H1 (cell line): ENCODE results near the gene DNAJC16. TPM values are rescaled to one million over a fixed set of nuclear protein-coding genes. Genes with fewer than 3 reads are reported as not detected.
A peak's percentile ranks its signal among the peaks of the same experiment; 100 is the strongest.

Source experiments
- CTCF ChIA-PET: fragments of 300-600 bp; sonication (Branson Sonifier 250); formaldehyde crosslinking; loops from one replicate; lab custom pipeline; 2021; ENCODE audit not compliant: partially characterized antibody; lab: Charles Lee
- POLR2A ChIA-PET: fragments of 300-600 bp; sonication (Branson Sonifier 250); formaldehyde crosslinking; loops from one replicate; lab custom pipeline; 2021; ENCODE audit warnings: inconsistent platforms; ENCODE audit not compliant: partially characterized antibody; lab: Charles Lee
- DNase-seq, 2 experiments: peaks; one replicate each; pipeline versions ENCODE4 v3.0.0 to v3.0.0-alpha.2; 2010 to 2022; ENCODE audit warnings: low spot score in 2 of 2, low read depth in 1 of 2, mixed read lengths in 1 of 2
- FAIRE-seq: peaks from 2 replicates; lab custom pipeline; 2011; peaks lifted over from hg19 to GRCh38; lab: Jason Lieb, UNC
- H2AFZ ChIP-seq: 2 replicates; pipeline ENCODE4 v1.8.1; 2012; ENCODE audit warnings: low read length, inconsistent platforms
- H2AK5ac ChIP-seq: 2 replicates; pipeline ENCODE4 v1.6.1; 2013; ENCODE audit warnings: low read depth, low read length
- H2BK120ac ChIP-seq: replicated peaks from 2 replicates; pipeline ENCODE3; 2013; ENCODE audit warnings: low read depth, low read length, inconsistent platforms
- H2BK12ac ChIP-seq: 2 replicates; pipeline ENCODE4 v1.6.1; 2013; ENCODE audit warnings: low read depth, low read length
- H2BK15ac ChIP-seq: 2 replicates; pipeline ENCODE4 v1.6.1; 2013; ENCODE audit warnings: low read length
- H2BK20ac ChIP-seq: 2 replicates; pipeline ENCODE4 v1.6.1; 2013; ENCODE audit warnings: low read length
- H2BK5ac ChIP-seq: 2 replicates; pipeline ENCODE4 v1.6.1; 2013; ENCODE audit warnings: low read depth, low read length
- H3K14ac ChIP-seq: 2 replicates; pipeline ENCODE4 v1.6.1; 2013; ENCODE audit warnings: inconsistent platforms; ENCODE audit not compliant: insufficient read length
- H3K18ac ChIP-seq: 2 replicates; pipeline ENCODE4 v1.6.1; 2013; ENCODE audit warnings: low read length; ENCODE audit errors: extremely low read depth
- H3K23ac ChIP-seq: 2 replicates; pipeline ENCODE4 v1.6.1; 2013; ENCODE audit warnings: inconsistent platforms; ENCODE audit not compliant: insufficient read length
- H3K23me2 ChIP-seq: 2 replicates; pipeline ENCODE4 v1.6.1; 2013; ENCODE audit warnings: low read depth, low read length
- H3K27ac ChIP-seq: 2 replicates; pipeline ENCODE4 v1.6.1; 2011; ENCODE audit warnings: low read depth, low read length, inconsistent platforms
- H3K27me3 ChIP-seq, 4 experiments: replicated peaks in 1 of 4; 1 replicate in 1 of 4; 2 replicates in 3 of 4; pipeline versions ENCODE4 v1.6.1 to v1.8.1; 2011 to 2013; ENCODE audit warnings: low read length in 3 of 4, mild to moderate bottlenecking in 3 of 4, inconsistent platforms in 2 of 4, mixed read lengths in 2 of 4, moderate library complexity in 1 of 4; ENCODE audit not compliant: control insufficient read depth in 3 of 4, insufficient read depth in 3 of 4; ENCODE audit errors: extremely low read depth in 1 of 4
- H3K36me3 ChIP-seq, 4 experiments: 2 replicates each; pipeline versions ENCODE4 v1.6.1 to v1.8.1; 2011 to 2013; ENCODE audit warnings: mild to moderate bottlenecking in 4 of 4, low read length in 3 of 4, moderate library complexity in 2 of 4, control low read depth in 1 of 4, inconsistent platforms in 1 of 4; ENCODE audit not compliant: insufficient read depth in 4 of 4, control insufficient read depth in 2 of 4
- H3K4ac ChIP-seq: replicated peaks from 2 replicates; pipeline ENCODE3; 2013; ENCODE audit warnings: low read length, low read depth, mixed read lengths, inconsistent platforms; ENCODE audit not compliant: insufficient read length
- H3K4me1 ChIP-seq, 4 experiments: replicated peaks in 1 of 4; 1 replicate in 1 of 4; 2 replicates in 3 of 4; pipeline versions ENCODE4 v1.6.1 to v1.8.1; 2011 to 2013; ENCODE audit warnings: low read length in 3 of 4, inconsistent platforms in 2 of 4, mixed read lengths in 1 of 4; ENCODE audit not compliant: insufficient read depth in 4 of 4, control insufficient read depth in 3 of 4
- H3K4me2 ChIP-seq, 2 experiments: 2 replicates each; pipeline versions ENCODE4 v1.6.1 to v1.8.1; 2011 to 2013; ENCODE audit warnings: low read depth in 2 of 2, low read length in 2 of 2, control low read depth in 1 of 2, inconsistent platforms in 1 of 2, mild to moderate bottlenecking in 1 of 2; ENCODE audit not compliant: insufficient read depth in 1 of 2
- H3K4me3 ChIP-seq, 4 experiments: fragments of 200-600, 300-600 bp in 1 of 4; sonication (generic), shearing (Covaris generic), sonication (Bioruptor Twin) in 1 of 4; 2 replicates each; pipeline versions ENCODE4 v1.5.1 to v1.8.1; 2011 to 2016; ENCODE audit warnings: low read length in 4 of 4, low read depth in 3 of 4, control low read depth in 2 of 4, inconsistent platforms in 2 of 4, mild to moderate bottlenecking in 2 of 4, mixed read lengths in 1 of 4, moderate library complexity in 1 of 4; ENCODE audit not compliant: insufficient read depth in 2 of 4; ENCODE audit errors: extremely low read depth in 1 of 4
- H3K56ac ChIP-seq: replicated peaks from 2 replicates; pipeline ENCODE3; 2013; ENCODE audit warnings: low read depth, mild to moderate bottlenecking, mixed read lengths, low read length, inconsistent platforms; ENCODE audit not compliant: insufficient read length
- H3K79me1 ChIP-seq: 2 replicates; pipeline ENCODE4 v1.6.1; 2013; ENCODE audit warnings: low read depth, low read length, control low read depth
- H3K79me2 ChIP-seq, 2 experiments: 2 replicates each; pipeline versions ENCODE4 v1.6.1 to v1.8.1; 2012 to 2013; ENCODE audit warnings: low read length in 2 of 2, mild to moderate bottlenecking in 2 of 2, inconsistent platforms in 1 of 2; ENCODE audit not compliant: insufficient read depth in 2 of 2, control insufficient read depth in 1 of 2
- H3K9ac ChIP-seq, 4 experiments: replicated peaks in 1 of 4; 1 replicate in 1 of 4; 2 replicates in 3 of 4; pipeline versions ENCODE4 v1.6.1 to v1.8.1; 2011 to 2013; ENCODE audit warnings: low read depth in 3 of 4, low read length in 3 of 4, control low read depth in 2 of 4, mild to moderate bottlenecking in 2 of 4, moderate library complexity in 2 of 4, inconsistent platforms in 1 of 4; ENCODE audit errors: extremely low read depth in 1 of 4
- H3K9me3 ChIP-seq, 2 experiments: 2 replicates each; pipeline versions ENCODE4 v1.6.1 to v1.8.1; 2012 to 2013; ENCODE audit warnings: mild to moderate bottlenecking in 2 of 2, moderate library complexity in 2 of 2, control low read depth in 1 of 2, inconsistent platforms in 1 of 2, low read depth in 1 of 2, low read length in 1 of 2, mixed read lengths in 1 of 2; ENCODE audit not compliant: insufficient read depth in 2 of 2
- H4K20me1 ChIP-seq, 2 experiments: replicated peaks in 1 of 2; 2 replicates each; pipeline versions ENCODE3 to v1.8.1; 2011 to 2013; ENCODE audit warnings: inconsistent platforms in 2 of 2, low read length in 2 of 2, mild to moderate bottlenecking in 1 of 2; ENCODE audit not compliant: insufficient read depth in 2 of 2, control insufficient read depth in 1 of 2
- H4K5ac ChIP-seq: 2 replicates; pipeline ENCODE4 v1.6.1; 2013; ENCODE audit warnings: low read length, low read depth, mixed read lengths, inconsistent platforms; ENCODE audit not compliant: insufficient read length
- H4K8ac ChIP-seq: 2 replicates; pipeline ENCODE4 v1.8.0; 2013; ENCODE audit warnings: mild to moderate bottlenecking, moderate library complexity, low read length, inconsistent platforms; ENCODE audit not compliant: insufficient read depth; ENCODE audit errors: extremely low read depth
- H4K91ac ChIP-seq: replicated peaks from 2 replicates; pipeline ENCODE3; 2013; ENCODE audit warnings: low read length, mixed read lengths, inconsistent platforms; ENCODE audit not compliant: insufficient read length
- ATF3 ChIP-seq: IDR thresholded peaks from 2 replicates; pipeline ENCODE4 v1.6.1; 2011; ENCODE audit warnings: low read depth, mild to moderate bottlenecking, low read length; ENCODE audit not compliant: insufficient read depth
- NRF1 ChIP-seq: IDR thresholded peaks from 2 replicates; pipeline ENCODE4 v1.6.1; 2011; ENCODE audit warnings: mild to moderate bottlenecking, low read depth, low read length, improper control_type of control experiment
- POLR2AphosphoS5 ChIP-seq: IDR thresholded peaks from 2 replicates; pipeline ENCODE4 v1.6.1; 2011; ENCODE audit warnings: low read depth, low read length
- YY1 ChIP-seq: IDR thresholded peaks from 2 replicates; pipeline ENCODE4 v1.6.1; 2011; ENCODE audit warnings: low read depth, mild to moderate bottlenecking, low read length
- WGBS, 2 experiments: shearing (Covaris generic) in 1 of 2; methylation state at CpG; one replicate each; pipeline versions ENCODE4 v1.1.6 to v1.1.7; 2013 to 2015; ENCODE audit warnings: low lambda C conversion rate in 2 of 2, mixed read lengths in 2 of 2, inconsistent platforms in 1 of 2, low coverage in 1 of 2, missing lambda C conversion rate in 1 of 2; ENCODE audit not compliant: insufficient replicate concordance in 2 of 2, insufficient coverage in 1 of 2, insufficient read length in 1 of 2; ENCODE audit errors: extremely low coverage in 1 of 2, missing lambda C conversion rate in 1 of 2; 5-methylcytosine and 5-hydroxymethylcytosine counted together
- polyA plus RNA-seq, 7 experiments: library from polyadenylated mRNA; depleted of rRNA in 3 of 7; stranded (reverse) in 5 of 7; unstranded in 2 of 7; fragments of >200 nt in 5 of 7; fragments of 200-250 nt in 2 of 7; gene quantifications; 1 replicate in 5 of 7; 2 replicates in 1 of 7; 4 replicates in 1 of 7; pipeline versions ENCODE4 v1.2.1 to v1.2.3, GENCODE V29; 2011 to 2013; ENCODE audit warnings: missing spikeins in 2 of 7, mixed read lengths in 2 of 7
- total RNA-seq: library from RNA; stranded (reverse); fragmentation: NEBNext Ultra II Directional; extraction: Animal tissue kit (Norgen Biotek cat#: 25700); gene quantifications from 2 replicates; pipeline ENCODE4 v1.2.1, GENCODE V29; 2021

The DNAJC16 gene
- total and polyA plus RNA-seq, 2 of the 8 experiments (the other 6 are each of a cell fraction or from before 2014, with no cell fraction given), result 7.9 to 23.3 TPM

GRCh38 chr1:15595809-15596617, 69.4 kb downstream of the DNAJC16 start:
- no peak overlapping the region for H3K18ac ChIP-seq
- no peaks in the 10 kb centered on the region for H3K27me3 ChIP-seq
- no peak overlapping the region for H4K91ac ChIP-seq
- no peak overlapping the region for H3K27ac ChIP-seq
- H2BK120ac ChIP-seq, result no peak overlapping the region
- no peak overlapping the region for H2BK12ac ChIP-seq
- no peak overlapping the region for H3K4me3 ChIP-seq
- no peak overlapping the region for H3K23ac ChIP-seq
- FAIRE-seq, result no peak
- TF ChIP-seq YY1 (no peak), POLR2AphosphoS5 (no peak), NRF1 (no peak), ATF3 (no peak)
- TF ChIP-seq, all 59 proteins: peak for 0
- H4K20me1 ChIP-seq, result no peaks in the 10 kb centered on the region
- H3K79me1 ChIP-seq, result no peaks in the 10 kb centered on the region
- POLR2A ChIA-PET, result interaction anchor here (0.9 to 2.1 kb wide), 3 partner anchors 9 to 12 kb away, joined by 3 to 12 read pairs (median 4); partner anchors contain the start of gene AGMAT
- no peaks in the 10 kb centered on the region for H3K23me2 ChIP-seq
- no peak overlapping the region for H2AK5ac ChIP-seq
- no peak overlapping the region for H4K5ac ChIP-seq
- H2BK20ac ChIP-seq, result no peak overlapping the region
- no peaks in the 10 kb centered on the region for H3K36me3 ChIP-seq
- no peak overlapping the region for H2BK15ac ChIP-seq
- H3K4me2 ChIP-seq, result 0 out of 4 replicates have a peak overlapping the region, but pooled peaks of 1 of the 2 experiments have one; percentile 32
- no peak overlapping the region; a peak in 1 of 7 replicates for H3K9ac ChIP-seq
- CTCF ChIA-PET, result interaction anchor here (0.6 to 4.4 kb wide), 18 partner anchors 8 to 144 kb away, joined by 3 to 41 read pairs (median 4); partner anchors contain the start of gene TMEM82
- no peak overlapping the region for H2AFZ ChIP-seq
- H4K8ac ChIP-seq, result no peak overlapping the region
- H3K9me3 ChIP-seq, result no peaks in the 10 kb centered on the region
- 84% methylated on average over 5 of the region's 5 CpGs; no CpG with 5 or more reads in 1 of the 2 experiments for WGBS, 2 experiments
- DNase-seq, result no peak
- no peak overlapping the region for H2BK5ac ChIP-seq
- H3K79me2 ChIP-seq, result no peaks in the 10 kb centered on the region
- H3K4ac ChIP-seq, result no peak overlapping the region
- no peak overlapping the region for H3K56ac ChIP-seq
- no peak overlapping the region for H3K14ac ChIP-seq
- peaks cover 0 to 5% (median 1%) of the 10 kb centered on the region in 4 experiments; a peak in 2 of 7 replicates for H3K4me1 ChIP-seq
